Stimulated activated CD8-positive, alpha-beta memory T cell treated with anti-CD3 and anti-CD28 coated beads, Interleukin-15, amount 100 ng/mL, for 1 hour (primary cell): ENCODE results near the gene TNS3.

ENCODE experiments used
- DNase-seq: peaks from one replicate; pipeline ENCODE4 v3.0.0-alpha.2; 2020; ENCODE audit warnings: low read depth

The TNS3 gene

GRCh38 chr7:47405921-47406800 lies 175.8 kb downstream of the TNS3 start:
- DNase-seq = no peak

GRCh38 chr7:47405286-47405904 lies 176.5 kb downstream of the TNS3 start:
- no peak for DNase-seq

- no peak for DNase-seq
These were observed 177.9 kb downstream of the TNS3 start for GRCh38 chr7:47404010-47404409.

- DNase-seq = no peak
These were observed 178.7 kb downstream of the TNS3 start for GRCh38 chr7:47402941-47403866.

- no peak for DNase-seq
These were observed 180.0 kb downstream of the TNS3 start for GRCh38 chr7:47401611-47402570.

GRCh38 chr7:47400741-47401206 lies 181.1 kb downstream of the TNS3 start:
- no peak for DNase-seq

GRCh38 chr7:47400001-47400400 lies 181.9 kb downstream of the TNS3 start:
- DNase-seq = no peak

- no peak for DNase-seq
These were observed 187.1 kb downstream of the TNS3 start for GRCh38 chr7:47394751-47395252.

GRCh38 chr7:47394216-47394615 lies 187.7 kb downstream of the TNS3 start:
- DNase-seq = no peak

- no peak for DNase-seq
These were observed 188.5 kb downstream of the TNS3 start for GRCh38 chr7:47393406-47393805.

GRCh38 chr7:47392241-47392759 lies 189.6 kb downstream of the TNS3 start:
- DNase-seq = no peak

GRCh38 chr7:47391726-47392125 lies 190.2 kb downstream of the TNS3 start:
- DNase-seq = no peak

GRCh38 chr7:47390914-47391313 lies 191.0 kb downstream of the TNS3 start:
- DNase-seq = no peak

GRCh38 chr7:47389923-47390630 lies 191.8 kb downstream of the TNS3 start:
- DNase-seq = no peak

GRCh38 chr7:47389171-47389922 lies 192.6 kb downstream of the TNS3 start:
- no peak for DNase-seq

- DNase-seq = no peak
These were observed 194.4 kb downstream of the TNS3 start for GRCh38 chr7:47387506-47387905.

GRCh38 chr7:47386273-47386835 lies 195.6 kb downstream of the TNS3 start:
- DNase-seq = no peak

- no peak for DNase-seq
These were observed 196.3 kb downstream of the TNS3 start for GRCh38 chr7:47385536-47386125.
